ENCODE data around the gene CREB1. TPM values are rescaled to one million over a fixed set of nuclear protein-coding genes. Genes with fewer than 3 reads are reported as not detected.
"Not testable (repeated sequence)": the region's sequence is repeated elsewhere in the genome, so short reads cannot be mapped to it uniquely, and the experiment has no call there.

Gene CREB1
- total and polyA plus RNA-seq, 4 donors = 8.4 to 88.7 (median 35.7) TPM

DNA sequence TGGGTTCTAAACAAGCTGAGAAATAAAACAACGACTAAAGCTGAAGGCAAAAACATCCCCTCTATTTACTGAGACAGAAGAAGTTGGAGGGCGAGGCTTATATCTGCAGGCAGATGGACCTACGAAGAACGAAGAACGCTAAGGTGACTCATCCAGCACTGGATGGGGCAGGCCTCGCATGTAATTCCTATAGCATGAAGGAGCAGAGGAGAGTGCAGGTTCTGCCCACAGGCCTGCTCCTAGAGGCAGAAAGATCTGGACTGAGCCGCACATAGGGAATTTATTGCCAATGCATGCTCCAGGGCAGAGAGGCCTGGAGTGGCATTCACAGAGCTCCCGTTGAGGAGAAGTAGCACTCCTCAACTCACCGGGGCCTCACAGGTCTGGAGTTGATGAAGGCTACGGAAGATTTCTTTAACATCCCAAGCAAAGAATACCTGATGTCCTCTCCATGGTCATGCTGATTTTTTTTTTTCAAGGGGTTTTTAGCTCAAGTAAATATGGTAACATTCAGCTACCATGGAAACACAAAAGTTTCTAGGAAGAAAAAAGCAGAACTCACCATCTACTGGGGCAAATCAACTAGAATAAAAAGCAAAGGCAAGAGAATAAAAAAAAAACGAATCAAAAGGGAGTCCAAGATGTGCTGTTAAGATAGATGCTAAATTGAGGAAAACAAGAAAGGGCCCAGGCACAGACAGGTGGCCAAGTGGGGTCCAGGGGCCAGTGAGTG, 105.9 kb downstream of the CREB1 start:
- ATAC-seq (ENCODE audit: low FRiP score) (no peak), DNase-seq (no peak)
- Histone ChIP-seq H3K4me1 (ENCODE audit: control insufficient read depth in 1 of 2, insufficient read depth in 2 of 2, low read length in 2 of 2) (no peaks in the 10 kb centered on the region), H3K27ac (ENCODE audit: low read depth in 1 of 2, low read length in 2 of 2) (no peak overlapping the region), H3K9me3 (ENCODE audit: control insufficient read depth, low read length) (no peaks in the 10 kb centered on the region), H3K27me3 (ENCODE audit: control insufficient read depth in 1 of 2, insufficient read depth in 2 of 2, low read length in 1 of 2) (no peaks in the 10 kb centered on the region), H3K36me3 (ENCODE audit: control insufficient read depth in 1 of 2, insufficient read depth in 2 of 2, low read length in 1 of 2) (no peaks in the 10 kb centered on the region), H3K4me3 (ENCODE audit: low read length in 2 of 2) (no peak overlapping the region)
- intact Hi-C loops (cut with DNase I) = no loop called here
- 89 to 90% methylated on average over 11 of the region's 11 CpGs for WGBS, 2 donors

DNA sequence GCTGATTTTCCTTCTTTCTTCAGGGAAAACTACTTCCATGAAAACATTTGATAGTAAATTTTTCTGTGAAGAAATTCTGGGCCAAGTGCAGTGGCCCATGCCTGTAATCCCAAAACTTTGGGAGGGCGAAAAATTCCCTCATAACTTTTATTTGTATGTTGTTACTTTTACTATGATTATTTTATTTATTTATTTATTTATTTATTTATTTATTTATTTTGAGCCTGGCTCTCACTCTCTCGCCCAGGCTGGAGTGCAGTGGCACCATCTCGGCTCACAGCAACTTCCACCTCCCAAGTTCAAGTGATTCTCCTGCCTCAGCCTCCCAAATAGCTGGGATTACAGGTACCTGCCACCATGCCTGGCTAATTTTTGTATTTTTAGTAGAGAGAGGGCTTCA, 109.5 kb downstream of the CREB1 start:
- H3K36me3 ChIP-seq (ENCODE audit: control insufficient read depth in 1 of 2, insufficient read depth in 2 of 2, low read length in 1 of 2); H3K9me3 ChIP-seq (ENCODE audit: control insufficient read depth, low read length); intact Hi-C loops (cut with DNase I); H3K4me3 ChIP-seq (ENCODE audit: low read length in 2 of 2); H3K27me3 ChIP-seq (ENCODE audit: control insufficient read depth in 1 of 2, insufficient read depth in 2 of 2, low read length in 1 of 2); DNase-seq; H3K4me1 ChIP-seq (ENCODE audit: control insufficient read depth in 1 of 2, insufficient read depth in 2 of 2, low read length in 2 of 2); ATAC-seq (ENCODE audit: low FRiP score); H3K27ac ChIP-seq (ENCODE audit: low read depth in 1 of 2, low read length in 2 of 2): not testable (repeated sequence)
- WGBS, 2 donors = 93 to 94% methylated on average over 3 of the region's 3 CpGs

GRCh38 chr2:207640160-207640559, 110.4 kb downstream of the CREB1 start:
- Histone ChIP-seq H3K4me1 (ENCODE audit: control insufficient read depth in 1 of 2, insufficient read depth in 2 of 2, low read length in 2 of 2) (no peaks in the 10 kb centered on the region), H3K4me3 (ENCODE audit: low read length in 2 of 2) (no peak overlapping the region), H3K27me3 (ENCODE audit: control insufficient read depth in 1 of 2, insufficient read depth in 2 of 2, low read length in 1 of 2) (no peaks in the 10 kb centered on the region), H3K9me3 (ENCODE audit: control insufficient read depth, low read length) (no peaks in the 10 kb centered on the region), H3K27ac (ENCODE audit: low read depth in 1 of 2, low read length in 2 of 2) (no peak overlapping the region), H3K36me3 (ENCODE audit: control insufficient read depth in 1 of 2, insufficient read depth in 2 of 2, low read length in 1 of 2) (no peaks in the 10 kb centered on the region)
- DNase-seq = no peak
- intact Hi-C loops (cut with DNase I) = no loop called here
- no peak for ATAC-seq (ENCODE audit: low FRiP score)

DNA sequence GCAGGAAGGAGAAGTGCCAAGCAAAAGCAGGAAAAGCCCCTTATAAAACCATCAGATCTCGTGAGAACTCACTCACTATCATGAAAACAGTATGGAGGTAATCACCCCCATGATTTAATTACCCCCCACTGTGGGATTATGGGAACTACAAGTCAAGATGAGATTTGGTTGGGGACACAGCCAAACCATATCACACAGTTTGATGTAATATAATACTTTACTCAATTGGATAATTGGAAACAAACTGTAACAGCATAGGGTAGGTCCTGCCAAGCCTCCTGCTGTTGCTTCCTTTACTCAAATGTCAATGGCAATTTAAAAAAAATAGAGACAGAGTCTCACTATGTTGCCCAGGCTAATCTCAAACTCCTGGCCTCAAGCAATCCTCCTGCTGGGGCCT, 110.9 kb downstream of the CREB1 start:
- WGBS, 2 donors = 70 to 86% methylated on average over 1 of the region's 1 CpG
- DNase-seq = no peak
- no peak for ATAC-seq (ENCODE audit: low FRiP score)
- intact Hi-C loops (cut with DNase I) = no loop called here
- no peaks in the 10 kb centered on the region for H3K27me3 ChIP-seq (ENCODE audit: control insufficient read depth in 1 of 2, insufficient read depth in 2 of 2, low read length in 1 of 2)
- H3K9me3 ChIP-seq (ENCODE audit: control insufficient read depth, low read length) = no peaks in the 10 kb centered on the region
- H3K36me3 ChIP-seq (ENCODE audit: control insufficient read depth in 1 of 2, insufficient read depth in 2 of 2, low read length in 1 of 2) = no peaks in the 10 kb centered on the region
- H3K4me3 ChIP-seq (ENCODE audit: low read length in 2 of 2) = no peak overlapping the region
- no peak overlapping the region for H3K27ac ChIP-seq (ENCODE audit: low read depth in 1 of 2, low read length in 2 of 2)
- no peaks in the 10 kb centered on the region for H3K4me1 ChIP-seq (ENCODE audit: control insufficient read depth in 1 of 2, insufficient read depth in 2 of 2, low read length in 2 of 2)

DNA sequence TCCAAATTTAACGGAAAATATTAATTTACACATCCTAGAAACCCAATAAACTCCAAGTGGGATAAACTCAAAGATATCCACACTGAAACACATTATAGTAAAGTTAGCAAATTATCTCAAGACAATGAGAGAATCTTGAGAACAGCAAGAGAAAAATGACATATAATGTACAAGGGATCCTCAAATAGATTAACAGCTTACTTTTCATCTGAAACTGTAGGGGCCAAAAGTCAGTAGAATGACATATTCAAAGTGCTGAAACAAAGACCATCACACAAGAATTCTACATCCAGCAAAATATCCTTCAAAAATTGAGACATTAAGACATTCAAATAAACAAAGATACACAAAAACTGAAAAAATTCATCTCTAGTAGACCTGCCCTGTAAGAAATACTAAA, 114.1 kb downstream of the CREB1 start:
- Histone ChIP-seq H3K9me3 (ENCODE audit: control insufficient read depth, low read length) (no peaks in the 10 kb centered on the region), H3K4me1 (ENCODE audit: control insufficient read depth in 1 of 2, insufficient read depth in 2 of 2, low read length in 2 of 2) (no peaks in the 10 kb centered on the region), H3K36me3 (ENCODE audit: control insufficient read depth in 1 of 2, insufficient read depth in 2 of 2, low read length in 1 of 2) (no peaks in the 10 kb centered on the region), H3K27ac (ENCODE audit: low read depth in 1 of 2, low read length in 2 of 2) (no peak overlapping the region), H3K4me3 (ENCODE audit: low read length in 2 of 2) (no peak overlapping the region), H3K27me3 (ENCODE audit: control insufficient read depth in 1 of 2, insufficient read depth in 2 of 2, low read length in 1 of 2) (no peaks in the 10 kb centered on the region)
- 95 to 100% methylated on average over 1 of the region's 1 CpG for WGBS, 2 donors
- DNase-seq = no peak
- intact Hi-C loops (cut with DNase I) = no loop called here
- no peak for ATAC-seq (ENCODE audit: low FRiP score)

DNA sequence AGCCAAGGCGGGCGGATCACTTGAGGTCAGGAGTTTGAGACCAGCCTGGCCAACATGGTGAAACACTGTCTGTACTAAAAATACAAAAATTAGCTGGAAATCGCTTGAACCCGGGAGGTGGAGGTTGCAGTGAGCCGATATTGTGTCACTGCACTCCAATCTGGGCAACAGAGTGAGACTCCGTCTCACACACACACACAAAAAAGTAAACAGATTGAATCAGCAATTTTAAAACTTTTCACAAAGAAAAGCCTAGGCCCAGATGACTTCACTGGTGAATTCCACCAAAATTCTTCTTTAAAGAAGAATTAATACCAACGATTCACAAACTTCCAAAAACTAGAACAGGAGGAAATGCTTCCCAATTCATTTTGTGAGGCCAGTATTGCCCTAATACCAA, 116.8 kb downstream of the CREB1 start:
- H3K27ac ChIP-seq (ENCODE audit: low read depth in 1 of 2, low read length in 2 of 2); DNase-seq; H3K27me3 ChIP-seq (ENCODE audit: control insufficient read depth in 1 of 2, insufficient read depth in 2 of 2, low read length in 1 of 2); H3K4me1 ChIP-seq (ENCODE audit: control insufficient read depth in 1 of 2, insufficient read depth in 2 of 2, low read length in 2 of 2); H3K4me3 ChIP-seq (ENCODE audit: low read length in 2 of 2); H3K36me3 ChIP-seq (ENCODE audit: control insufficient read depth in 1 of 2, insufficient read depth in 2 of 2, low read length in 1 of 2); H3K9me3 ChIP-seq (ENCODE audit: control insufficient read depth, low read length); intact Hi-C loops (cut with DNase I); ATAC-seq (ENCODE audit: low FRiP score): not testable (repeated sequence)
- 86 to 88% methylated on average over 7 of the region's 7 CpGs for WGBS, 2 donors

Other genes starting within 250 kb of the CREB1 start
- gene METTL21A, start 95.4 kb downstream of the CREB1 start, total RNA-seq = 10 to 100 TPM in 1 of 2 donors, 1 to 10 TPM in 1; 6.7 to 11.1 TPM
- gene METTL21A, start 95.4 kb downstream of the CREB1 start, polyA plus RNA-seq = 10 to 100 TPM in 1 of 2 donors, 1 to 10 TPM in 1; 6.6 to 15.4 TPM
- 10 to 100 TPM; 22.4 to 37.1 TPM for gene CCNYL1, start 181.7 kb downstream of the CREB1 start, total RNA-seq
- gene CCNYL1, start 181.7 kb downstream of the CREB1 start, polyA plus RNA-seq = 10 to 100 TPM in 1 of 2 donors, 1 to 10 TPM in 1; 10.0 to 19.4 TPM
- gene FZD5, start 239.9 kb downstream of the CREB1 start, total RNA-seq = 1 to 10 TPM; 3.6 to 4.6 TPM
- gene FZD5, start 239.9 kb downstream of the CREB1 start, polyA plus RNA-seq = under 1 TPM; 0.77 to 0.88 TPM

All from aorta (tissue), 5 donors.